Panc1 (cell line): Measurements from ENCODE around the gene GABRG3. TPM values are rescaled to one million over a fixed set of nuclear protein-coding genes. Genes with fewer than 3 reads are reported as not detected.

Experiments used
- ATAC-seq: fragments of 200-7000 bp; cut with Tn5 transposase; 2 replicates; pipeline ENCODE4 v1.9.1; 2020; ENCODE audit warnings: mild to moderate bottlenecking, moderate library complexity
- BruUV-seq: library from RNA; stranded (reverse); fragments of 400-500 nt; replicated peaks from 2 replicates; lab custom pipeline; 2021; lab: Mats Ljungman, UMichigan
- CTCF ChIA-PET: fragments of 300-600 bp; sonication (Branson Sonifier 250); formaldehyde crosslinking; loops from one replicate; lab custom pipeline; 2022; ENCODE audit warnings: antibody characterized with exemption; lab: Charles Lee
- POLR2A ChIA-PET: fragments of 300-600 bp; sonication (Branson Sonifier 250); formaldehyde crosslinking; loops from one replicate; lab custom pipeline; 2022; ENCODE audit warnings: antibody characterized with exemption; lab: Charles Lee
- DNase-seq: peaks from one replicate; pipeline ENCODE4 v3.0.0-alpha.2; 2010; ENCODE audit warnings: low read depth, low spot score
- H3K27ac ChIP-seq: 2 replicates; pipeline ENCODE4 v1.5.1; 2011; ENCODE audit warnings: mild to moderate bottlenecking, low read length, inconsistent platforms
- H3K27me3 ChIP-seq: fragments of 200-500 bp; sonication (Bioruptor generic); 2 replicates; pipeline ENCODE4 v1.6.0; 2014; ENCODE audit warnings: low read length, inconsistent platforms; ENCODE audit not compliant: control insufficient read depth, insufficient read depth
- H3K36me3 ChIP-seq: fragments of 200-500 bp; sonication (Bioruptor generic); 2 replicates; pipeline ENCODE4 v1.5.1; 2014; ENCODE audit warnings: inconsistent platforms, mild to moderate bottlenecking, low read length, moderate library complexity; ENCODE audit not compliant: control insufficient read depth, insufficient read depth
- H3K4me1 ChIP-seq: 2 replicates; pipeline ENCODE4 v1.5.1; 2011; ENCODE audit warnings: inconsistent platforms, mild to moderate bottlenecking, low read length, moderate library complexity; ENCODE audit not compliant: control insufficient read depth, insufficient read depth
- H3K4me3 ChIP-seq, 2 experiments: 2 replicates each; pipeline ENCODE4 v1.5.1; 2011 to 2012; ENCODE audit warnings: low read depth in 2 of 2, low read length in 2 of 2, mild to moderate bottlenecking in 2 of 2, inconsistent platforms in 1 of 2, moderate library complexity in 1 of 2
- H3K9me3 ChIP-seq: fragments of 200-500 bp; sonication (Bioruptor generic); 2 replicates; pipeline ENCODE4 v1.5.1; 2014; ENCODE audit warnings: low read depth, mild to moderate bottlenecking, inconsistent platforms, low read length, moderate library complexity; ENCODE audit not compliant: control insufficient read depth, insufficient read depth
- POLR2AphosphoS5 ChIP-seq: IDR thresholded peaks from 2 replicates; pipeline ENCODE4 v1.6.1; 2012; ENCODE audit warnings: mild to moderate bottlenecking, low read depth, low read length, moderate library complexity
- SIN3A ChIP-seq: IDR thresholded peaks from 2 replicates; pipeline ENCODE4 v1.6.1; 2012; ENCODE audit warnings: low read depth, mild to moderate bottlenecking, low read length, moderate library complexity, borderline replicate concordance; ENCODE audit not compliant: insufficient read depth
- TCF7L2 ChIP-seq: IDR thresholded peaks from 2 replicates; pipeline ENCODE4 v1.6.1; 2011; ENCODE audit warnings: mild to moderate bottlenecking, low read depth, low read length, inconsistent platforms
- in situ Hi-C: cut with HindIII; loops from 2 replicates; pipeline ENCODE4 v1.10.0; 2016; ENCODE audit warnings: low sequenced_read_pairs, low pct_unique_long_range_greater_than_20kb
- intact Hi-C: fragments of 100-400 bp; cut with micrococcal nuclease; formaldehyde crosslinking; loops from one replicate; pipeline ENCODE4 v1.10.0; 2022; ENCODE audit not compliant: unreplicated experiment
- total RNA-seq: library from RNA; stranded (reverse); gene quantifications from one replicate; pipeline ENCODE4 v1.2.1, GENCODE V29; 2021; ENCODE audit not compliant: unreplicated experiment
- TF ChIP-seq, protein P1 (sequence below), 2 experiments: IDR thresholded peaks; 2 replicates each; pipeline ENCODE4 v1.6.1; 2011 to 2012; ENCODE audit warnings: low read depth in 2 of 2, control low read depth in 1 of 2, low read length in 1 of 2, mild to moderate bottlenecking in 1 of 2, moderate library complexity in 1 of 2; ENCODE audit not compliant: insufficient read depth in 1 of 2
- TF ChIP-seq, protein P2 (sequence below): fragments of 450-650 bp; IDR thresholded peaks from 2 replicates; pipeline ENCODE4 v1.5.1; 2017; ENCODE audit warnings: mild to moderate bottlenecking

Gene GABRG3
- total RNA-seq, 1 experiment from 2014 or later = not detected

DNA sequence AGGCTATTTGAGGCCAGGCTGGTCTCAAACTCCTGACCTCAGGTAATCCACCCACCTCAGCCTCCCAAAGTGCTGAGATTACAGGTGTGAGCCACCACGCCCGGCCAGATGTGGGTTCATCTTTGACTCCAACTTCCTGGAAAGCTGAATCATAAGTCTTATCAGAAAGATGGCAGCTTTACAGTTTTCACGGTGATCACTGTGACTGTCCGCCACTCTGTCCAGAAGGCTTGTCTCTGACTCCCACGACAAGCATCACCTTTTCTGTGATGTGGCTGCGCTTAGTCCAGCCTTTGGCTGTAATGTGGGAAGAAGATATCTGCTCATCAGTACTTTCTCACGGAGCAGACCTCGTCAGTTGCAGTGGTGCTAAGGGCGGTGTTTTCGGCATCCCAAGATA lies 527.7 kb downstream of the GABRG3 start:
- H3K27ac ChIP-seq = no peak overlapping the region
- BruUV-seq = no TSS peak
- no peaks in the 10 kb centered on the region for H3K9me3 ChIP-seq
- POLR2A ChIA-PET = no interaction called here
- CTCF ChIA-PET = no interaction called here
- intact Hi-C loops = no loop called here
- in situ Hi-C loops = no loop called here
- H3K36me3 ChIP-seq = no peaks in the 10 kb centered on the region
- H3K4me1 ChIP-seq = no peaks in the 10 kb centered on the region
- no peaks in the 10 kb centered on the region for H3K27me3 ChIP-seq
- DNase-seq (no peak), ATAC-seq (no peak)
- TF ChIP-seq TCF7L2 (no peak), SIN3A (no peak), POLR2AphosphoS5 (no peak)
- TF ChIP-seq, protein P1, sequence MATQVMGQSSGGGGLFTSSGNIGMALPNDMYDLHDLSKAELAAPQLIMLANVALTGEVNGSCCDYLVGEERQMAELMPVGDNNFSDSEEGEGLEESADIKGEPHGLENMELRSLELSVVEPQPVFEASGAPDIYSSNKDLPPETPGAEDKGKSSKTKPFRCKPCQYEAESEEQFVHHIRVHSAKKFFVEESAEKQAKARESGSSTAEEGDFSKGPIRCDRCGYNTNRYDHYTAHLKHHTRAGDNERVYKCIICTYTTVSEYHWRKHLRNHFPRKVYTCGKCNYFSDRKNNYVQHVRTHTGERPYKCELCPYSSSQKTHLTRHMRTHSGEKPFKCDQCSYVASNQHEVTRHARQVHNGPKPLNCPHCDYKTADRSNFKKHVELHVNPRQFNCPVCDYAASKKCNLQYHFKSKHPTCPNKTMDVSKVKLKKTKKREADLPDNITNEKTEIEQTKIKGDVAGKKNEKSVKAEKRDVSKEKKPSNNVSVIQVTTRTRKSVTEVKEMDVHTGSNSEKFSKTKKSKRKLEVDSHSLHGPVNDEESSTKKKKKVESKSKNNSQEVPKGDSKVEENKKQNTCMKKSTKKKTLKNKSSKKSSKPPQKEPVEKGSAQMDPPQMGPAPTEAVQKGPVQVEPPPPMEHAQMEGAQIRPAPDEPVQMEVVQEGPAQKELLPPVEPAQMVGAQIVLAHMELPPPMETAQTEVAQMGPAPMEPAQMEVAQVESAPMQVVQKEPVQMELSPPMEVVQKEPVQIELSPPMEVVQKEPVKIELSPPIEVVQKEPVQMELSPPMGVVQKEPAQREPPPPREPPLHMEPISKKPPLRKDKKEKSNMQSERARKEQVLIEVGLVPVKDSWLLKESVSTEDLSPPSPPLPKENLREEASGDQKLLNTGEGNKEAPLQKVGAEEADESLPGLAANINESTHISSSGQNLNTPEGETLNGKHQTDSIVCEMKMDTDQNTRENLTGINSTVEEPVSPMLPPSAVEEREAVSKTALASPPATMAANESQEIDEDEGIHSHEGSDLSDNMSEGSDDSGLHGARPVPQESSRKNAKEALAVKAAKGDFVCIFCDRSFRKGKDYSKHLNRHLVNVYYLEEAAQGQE (IDR thresholded peaks at IDR 0.05; ENCODE audit: insufficient read depth in 1 of 2, low read depth in 2 of 2, low read length in 1 of 2) = no peak
- TF ChIP-seq, protein P2, sequence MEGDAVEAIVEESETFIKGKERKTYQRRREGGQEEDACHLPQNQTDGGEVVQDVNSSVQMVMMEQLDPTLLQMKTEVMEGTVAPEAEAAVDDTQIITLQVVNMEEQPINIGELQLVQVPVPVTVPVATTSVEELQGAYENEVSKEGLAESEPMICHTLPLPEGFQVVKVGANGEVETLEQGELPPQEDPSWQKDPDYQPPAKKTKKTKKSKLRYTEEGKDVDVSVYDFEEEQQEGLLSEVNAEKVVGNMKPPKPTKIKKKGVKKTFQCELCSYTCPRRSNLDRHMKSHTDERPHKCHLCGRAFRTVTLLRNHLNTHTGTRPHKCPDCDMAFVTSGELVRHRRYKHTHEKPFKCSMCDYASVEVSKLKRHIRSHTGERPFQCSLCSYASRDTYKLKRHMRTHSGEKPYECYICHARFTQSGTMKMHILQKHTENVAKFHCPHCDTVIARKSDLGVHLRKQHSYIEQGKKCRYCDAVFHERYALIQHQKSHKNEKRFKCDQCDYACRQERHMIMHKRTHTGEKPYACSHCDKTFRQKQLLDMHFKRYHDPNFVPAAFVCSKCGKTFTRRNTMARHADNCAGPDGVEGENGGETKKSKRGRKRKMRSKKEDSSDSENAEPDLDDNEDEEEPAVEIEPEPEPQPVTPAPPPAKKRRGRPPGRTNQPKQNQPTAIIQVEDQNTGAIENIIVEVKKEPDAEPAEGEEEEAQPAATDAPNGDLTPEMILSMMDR = no peak
- H3K4me3 ChIP-seq = no peak overlapping the region

DNA sequence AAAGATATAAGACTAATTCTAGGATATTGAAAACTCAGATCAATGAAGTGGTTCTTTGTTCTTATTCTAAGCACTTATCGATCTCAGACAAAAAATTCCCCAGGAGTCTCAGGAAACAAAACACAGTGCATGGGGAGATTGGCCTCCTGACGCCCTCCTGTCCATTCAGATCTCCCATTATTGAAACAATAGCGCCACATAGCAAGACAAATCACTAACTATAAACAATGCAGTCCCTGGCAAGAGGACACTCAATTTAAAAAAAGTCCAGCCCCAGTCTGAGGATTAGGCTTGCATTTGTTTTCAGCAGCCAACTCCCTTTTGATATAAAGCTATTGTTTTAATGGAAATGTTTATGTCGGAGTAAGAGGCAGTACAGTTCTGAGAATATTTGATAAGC lies 528.2 kb downstream of the GABRG3 start:
- no peaks in the 10 kb centered on the region for H3K36me3 ChIP-seq
- no peak for DNase-seq
- intact Hi-C loops = no loop called here
- no peaks in the 10 kb centered on the region for H3K27me3 ChIP-seq
- no peak for ATAC-seq
- in situ Hi-C loops = no loop called here
- no peaks in the 10 kb centered on the region for H3K4me1 ChIP-seq
- no peaks in the 10 kb centered on the region for H3K9me3 ChIP-seq
- CTCF ChIA-PET = no interaction called here
- no peak overlapping the region for H3K27ac ChIP-seq
- BruUV-seq = no TSS peak
- H3K4me3 ChIP-seq = no peak overlapping the region
- POLR2A ChIA-PET = no interaction called here
- TF ChIP-seq, protein P1 (IDR thresholded peaks at IDR 0.05; ENCODE audit: insufficient read depth in 1 of 2, low read depth in 2 of 2, low read length in 1 of 2) = no peak
- TF ChIP-seq TCF7L2 (no peak), SIN3A (no peak), POLR2AphosphoS5 (no peak)
- TF ChIP-seq, protein P2 = no peak
